ENCODE data around the gene C9orf78. TPM values are rescaled to one million over a fixed set of nuclear protein-coding genes. Genes with fewer than 3 reads are reported as not detected.

The C9orf78 gene
- total and polyA plus RNA-seq, 4 donors: 31.1 to 84.2 (median 50.9) TPM

- TF ChIP-seq ZBTB33 (IDR thresholded peaks at IDR 0.05): no peak
- TF ChIP-seq HNF4A (conservative IDR thresholded peaks at IDR 0.05): no peak
These were observed 30.7 kb upstream of the C9orf78 start (continued) for GRCh38 chr9:129865668-129866320.

GRCh38 chr9:129864991-129865647 is 30.0 kb upstream of the C9orf78 start:
- TF ChIP-seq, protein P1, sequence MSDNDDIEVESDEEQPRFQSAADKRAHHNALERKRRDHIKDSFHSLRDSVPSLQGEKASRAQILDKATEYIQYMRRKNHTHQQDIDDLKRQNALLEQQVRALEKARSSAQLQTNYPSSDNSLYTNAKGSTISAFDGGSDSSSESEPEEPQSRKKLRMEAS (IDR thresholded peaks at IDR 0.05): no peak
- TF ChIP-seq GABPA (IDR thresholded peaks at IDR 0.05 in 1 of 2, conservative IDR thresholded peaks at IDR 0.05 in 1 of 2) (no peak), JUND (IDR thresholded peaks at IDR 0.05) (no peak), ZBTB33 (IDR thresholded peaks at IDR 0.05) (no peak), YY1 (IDR thresholded peaks at IDR 0.05) (no peak), HNF4G (IDR thresholded peaks at IDR 0.05) (no peak), TAF1 (conservative IDR thresholded peaks at IDR 0.05) (no peak), RAD21 (IDR thresholded peaks at IDR 0.05) (no peak), SP1 (IDR thresholded peaks at IDR 0.05) (no peak), HNF4A (conservative IDR thresholded peaks at IDR 0.05) (no peak), EGR1 (IDR thresholded peaks at IDR 0.05; ENCODE audit: low read depth in 2 of 2) (no peak), NR2F2 (IDR thresholded peaks at IDR 0.05) (no peak), RXRA (IDR thresholded peaks at IDR 0.05) (no peak), FOXA2 (IDR thresholded peaks at IDR 0.05) (no peak), FOXA1 (IDR thresholded peaks at IDR 0.05) (no peak)
- TF ChIP-seq, protein P2, sequence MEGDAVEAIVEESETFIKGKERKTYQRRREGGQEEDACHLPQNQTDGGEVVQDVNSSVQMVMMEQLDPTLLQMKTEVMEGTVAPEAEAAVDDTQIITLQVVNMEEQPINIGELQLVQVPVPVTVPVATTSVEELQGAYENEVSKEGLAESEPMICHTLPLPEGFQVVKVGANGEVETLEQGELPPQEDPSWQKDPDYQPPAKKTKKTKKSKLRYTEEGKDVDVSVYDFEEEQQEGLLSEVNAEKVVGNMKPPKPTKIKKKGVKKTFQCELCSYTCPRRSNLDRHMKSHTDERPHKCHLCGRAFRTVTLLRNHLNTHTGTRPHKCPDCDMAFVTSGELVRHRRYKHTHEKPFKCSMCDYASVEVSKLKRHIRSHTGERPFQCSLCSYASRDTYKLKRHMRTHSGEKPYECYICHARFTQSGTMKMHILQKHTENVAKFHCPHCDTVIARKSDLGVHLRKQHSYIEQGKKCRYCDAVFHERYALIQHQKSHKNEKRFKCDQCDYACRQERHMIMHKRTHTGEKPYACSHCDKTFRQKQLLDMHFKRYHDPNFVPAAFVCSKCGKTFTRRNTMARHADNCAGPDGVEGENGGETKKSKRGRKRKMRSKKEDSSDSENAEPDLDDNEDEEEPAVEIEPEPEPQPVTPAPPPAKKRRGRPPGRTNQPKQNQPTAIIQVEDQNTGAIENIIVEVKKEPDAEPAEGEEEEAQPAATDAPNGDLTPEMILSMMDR (IDR thresholded peaks at IDR 0.05; ENCODE audit: low read depth, low read length, missing input control): no peak
- TF ChIP-seq, protein P3, sequence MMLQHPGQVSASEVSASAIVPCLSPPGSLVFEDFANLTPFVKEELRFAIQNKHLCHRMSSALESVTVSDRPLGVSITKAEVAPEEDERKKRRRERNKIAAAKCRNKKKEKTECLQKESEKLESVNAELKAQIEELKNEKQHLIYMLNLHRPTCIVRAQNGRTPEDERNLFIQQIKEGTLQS (IDR thresholded peaks at IDR 0.05): no peak
- TF ChIP-seq, protein P4, sequence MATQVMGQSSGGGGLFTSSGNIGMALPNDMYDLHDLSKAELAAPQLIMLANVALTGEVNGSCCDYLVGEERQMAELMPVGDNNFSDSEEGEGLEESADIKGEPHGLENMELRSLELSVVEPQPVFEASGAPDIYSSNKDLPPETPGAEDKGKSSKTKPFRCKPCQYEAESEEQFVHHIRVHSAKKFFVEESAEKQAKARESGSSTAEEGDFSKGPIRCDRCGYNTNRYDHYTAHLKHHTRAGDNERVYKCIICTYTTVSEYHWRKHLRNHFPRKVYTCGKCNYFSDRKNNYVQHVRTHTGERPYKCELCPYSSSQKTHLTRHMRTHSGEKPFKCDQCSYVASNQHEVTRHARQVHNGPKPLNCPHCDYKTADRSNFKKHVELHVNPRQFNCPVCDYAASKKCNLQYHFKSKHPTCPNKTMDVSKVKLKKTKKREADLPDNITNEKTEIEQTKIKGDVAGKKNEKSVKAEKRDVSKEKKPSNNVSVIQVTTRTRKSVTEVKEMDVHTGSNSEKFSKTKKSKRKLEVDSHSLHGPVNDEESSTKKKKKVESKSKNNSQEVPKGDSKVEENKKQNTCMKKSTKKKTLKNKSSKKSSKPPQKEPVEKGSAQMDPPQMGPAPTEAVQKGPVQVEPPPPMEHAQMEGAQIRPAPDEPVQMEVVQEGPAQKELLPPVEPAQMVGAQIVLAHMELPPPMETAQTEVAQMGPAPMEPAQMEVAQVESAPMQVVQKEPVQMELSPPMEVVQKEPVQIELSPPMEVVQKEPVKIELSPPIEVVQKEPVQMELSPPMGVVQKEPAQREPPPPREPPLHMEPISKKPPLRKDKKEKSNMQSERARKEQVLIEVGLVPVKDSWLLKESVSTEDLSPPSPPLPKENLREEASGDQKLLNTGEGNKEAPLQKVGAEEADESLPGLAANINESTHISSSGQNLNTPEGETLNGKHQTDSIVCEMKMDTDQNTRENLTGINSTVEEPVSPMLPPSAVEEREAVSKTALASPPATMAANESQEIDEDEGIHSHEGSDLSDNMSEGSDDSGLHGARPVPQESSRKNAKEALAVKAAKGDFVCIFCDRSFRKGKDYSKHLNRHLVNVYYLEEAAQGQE (IDR thresholded peaks at IDR 0.05): no peak
- Histone ChIP-seq H3K9me3 (ENCODE audit: control insufficient read depth in 4 of 4, low read length in 3 of 4) (no peaks in the 10 kb centered on the region), H3K27ac (ENCODE audit: low read depth in 1 of 2, low read length in 2 of 2) (no peak overlapping the region), H3K4me3 (ENCODE audit: low read depth in 1 of 3, low read length in 3 of 3) (no peak overlapping the region), H3K36me3 (ENCODE audit: control insufficient read depth in 4 of 4, insufficient read depth in 3 of 4, low read depth in 1 of 4, low read length in 3 of 4) (peaks cover 6 to 37% (median 16%) of the 10 kb centered on the region in 4 donors), H3K9ac (ENCODE audit: low read depth in 1 of 2, low read length in 2 of 2) (no peak overlapping the region), H3K4me1 (ENCODE audit: control insufficient read depth in 4 of 4, insufficient read depth in 4 of 4, low read length in 3 of 4) (peaks cover 0 to 12% (median 8%) of the 10 kb centered on the region in 4 donors), H3K27me3 (ENCODE audit: control insufficient read depth in 4 of 4, insufficient read depth in 4 of 4, low read length in 3 of 4) (no peaks in the 10 kb centered on the region)
- DNase-seq (ENCODE audit: low spot score): peak; percentile 32
- 69% methylated on average over 11 of the region's 11 CpGs for whole genome bisulfite sequencing

Measured in liver (tissue), 9 donors.